Measurements from ENCODE around the gene TASP1. TPM values are rescaled to one million over a fixed set of nuclear protein-coding genes. Genes with fewer than 3 reads are reported as not detected.

The TASP1 gene
- total RNA-seq, 4 donors from 2014 or later, result 15.2 to 21.3 (median 17.8) TPM

GRCh38 chr20:13425381-13426135, 213.2 kb downstream of the TASP1 start:
- 29 to 34% methylated on average over 4 of the region's 4 CpGs for WGBS, 2 donors (ENCODE audit: low coverage in 1 of 2)

DNA sequence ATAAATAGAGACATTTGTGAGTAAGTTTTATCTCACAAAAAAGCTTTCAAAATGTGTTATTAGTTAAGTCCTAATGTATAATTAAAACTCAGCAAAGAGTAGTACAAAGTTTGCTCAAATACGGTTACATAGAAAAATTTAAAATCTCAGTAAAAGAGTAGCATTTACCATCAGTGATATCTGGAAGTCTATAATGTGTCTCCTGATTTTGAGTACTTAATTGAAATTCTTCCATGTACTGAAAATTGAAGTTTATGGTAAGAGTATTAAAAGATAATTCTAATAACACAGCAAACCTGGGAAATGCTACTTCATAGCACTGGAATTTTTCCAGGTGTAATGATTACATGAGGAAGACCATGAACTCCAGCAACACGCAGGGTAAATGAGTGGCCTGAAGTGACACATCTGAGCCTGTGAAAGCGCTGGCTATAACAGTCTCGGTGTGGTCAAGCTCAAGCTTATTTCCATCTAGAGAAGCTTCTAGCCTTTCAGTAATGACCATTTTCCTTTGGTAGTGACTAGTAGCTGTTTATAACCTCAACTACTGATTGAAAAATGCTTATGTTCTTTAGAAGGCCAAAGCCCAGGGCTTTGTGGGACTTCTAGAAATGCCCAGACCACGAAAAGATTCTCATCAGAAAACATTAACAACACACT, 214.4 kb downstream of the TASP1 start:
- H3K36me3 ChIP-seq, result no peaks in the 10 kb centered on the region
- no peak for ATAC-seq
- TF ChIP-seq POLR2A (IDR thresholded peaks at IDR 0.05), result no peak
- no peak for TF ChIP-seq CTCF (IDR thresholded peaks at IDR 0.05)
- no peak for TF ChIP-seq POLR2AphosphoS5 (IDR thresholded peaks at IDR 0.05)
- no peak for TF ChIP-seq EP300 (IDR thresholded peaks at IDR 0.05)
- no peak overlapping the region for H3K27ac ChIP-seq
- WGBS, 2 donors (ENCODE audit: low coverage in 1 of 2), result 98 to 100% methylated on average over 4 to 5 of the region's 5 CpGs
- H3K4me3 ChIP-seq, result no peak overlapping the region
- H3K4me1 ChIP-seq, result peaks cover 0 to 27% (median 0%) of the 10 kb centered on the region in 3 donors
- H3K27me3 ChIP-seq, result no peaks in the 10 kb centered on the region
- H3K9me3 ChIP-seq, result no peaks in the 10 kb centered on the region

More at GRCh38 chr20:13425381-13426135, 213.2 kb downstream of the TASP1 start:
- ATAC-seq, result no peak
- Histone ChIP-seq H3K4me3 (no peak overlapping the region), H3K4me1 (peaks cover 0 to 27% (median 0%) of the 10 kb centered on the region in 3 donors), H3K36me3 (peaks cover 0 to 7% of the 10 kb centered on the region in 2 donors), H3K9me3 (no peaks in the 10 kb centered on the region), H3K27ac (no peak overlapping the region), H3K27me3 (no peaks in the 10 kb centered on the region)
- TF ChIP-seq POLR2AphosphoS5 (IDR thresholded peaks at IDR 0.05) (no peak), POLR2A (IDR thresholded peaks at IDR 0.05) (no peak), CTCF (IDR thresholded peaks at IDR 0.05) (no peak), EP300 (IDR thresholded peaks at IDR 0.05) (no peak)

DNA sequence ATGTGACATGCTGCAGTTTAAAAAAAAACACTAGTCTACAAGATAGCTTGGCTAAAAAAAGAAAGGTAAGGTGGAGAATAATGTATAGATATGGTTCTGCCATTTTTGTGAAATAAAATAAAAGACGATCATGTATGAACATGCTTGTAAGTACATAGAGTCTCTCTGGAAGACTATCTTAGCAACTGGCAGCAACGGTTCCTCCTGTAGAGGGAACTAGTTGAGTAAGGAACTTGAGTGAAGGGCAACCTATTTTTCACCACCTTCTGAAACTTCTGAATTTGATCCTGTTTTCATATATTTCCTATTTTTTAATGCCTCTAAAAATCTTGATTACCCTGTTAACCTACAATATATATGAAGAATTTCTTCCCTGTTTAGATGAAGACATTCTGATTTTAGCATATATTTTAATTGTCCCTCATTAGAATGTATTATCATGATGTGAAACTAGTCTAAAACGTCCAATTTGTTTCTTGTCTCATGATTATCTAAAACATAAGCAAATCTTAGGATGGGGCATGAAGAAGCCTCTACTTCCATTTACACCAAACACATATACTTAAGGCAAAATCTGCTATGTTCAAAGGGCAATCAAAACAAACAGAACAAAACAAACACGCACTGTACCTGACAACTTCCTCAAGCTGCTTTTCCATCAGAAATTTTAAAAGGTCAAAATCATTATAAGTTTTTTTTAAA, 215.1 kb downstream of the TASP1 start:
- no peak overlapping the region for H3K4me3 ChIP-seq
- 93 to 97% methylated on average over 4 of the region's 4 CpGs for WGBS, 2 donors (ENCODE audit: low coverage in 1 of 2)
- no peaks in the 10 kb centered on the region for H3K36me3 ChIP-seq
- TF ChIP-seq CTCF (IDR thresholded peaks at IDR 0.05) (no peak), POLR2AphosphoS5 (IDR thresholded peaks at IDR 0.05) (no peak), EP300 (IDR thresholded peaks at IDR 0.05) (no peak), POLR2A (IDR thresholded peaks at IDR 0.05) (no peak)
- H3K27me3 ChIP-seq, result no peaks in the 10 kb centered on the region
- H3K27ac ChIP-seq, result no peak overlapping the region
- peaks cover 0 to 27% (median 0%) of the 10 kb centered on the region in 3 donors for H3K4me1 ChIP-seq
- no peak for ATAC-seq
- H3K9me3 ChIP-seq, result no peaks in the 10 kb centered on the region

GRCh38 chr20:13422637-13423036, 216.1 kb downstream of the TASP1 start:
- ATAC-seq, result no peak
- no peak for TF ChIP-seq POLR2AphosphoS5 (IDR thresholded peaks at IDR 0.05)
- no peak for TF ChIP-seq EP300 (IDR thresholded peaks at IDR 0.05)
- no peak for TF ChIP-seq CTCF (IDR thresholded peaks at IDR 0.05)
- no peak for TF ChIP-seq POLR2A (IDR thresholded peaks at IDR 0.05)
- Histone ChIP-seq H3K9me3 (no peaks in the 10 kb centered on the region), H3K27ac (no peak overlapping the region), H3K4me1 (peaks cover 0 to 23% (median 0%) of the 10 kb centered on the region in 3 donors), H3K4me3 (no peak overlapping the region), H3K27me3 (no peaks in the 10 kb centered on the region), H3K36me3 (no peaks in the 10 kb centered on the region)
- 89 to 100% methylated on average over 1 of the region's 1 CpG for WGBS, 2 donors (ENCODE audit: low coverage in 1 of 2)
